Measurements from ENCODE around the gene PDIA5. TPM values are rescaled to one million over a fixed set of nuclear protein-coding genes. Genes with fewer than 3 reads are reported as not detected.

The PDIA5 gene
- total RNA-seq, 1 experiment from 2014 or later, result 41.5 TPM

DNA sequence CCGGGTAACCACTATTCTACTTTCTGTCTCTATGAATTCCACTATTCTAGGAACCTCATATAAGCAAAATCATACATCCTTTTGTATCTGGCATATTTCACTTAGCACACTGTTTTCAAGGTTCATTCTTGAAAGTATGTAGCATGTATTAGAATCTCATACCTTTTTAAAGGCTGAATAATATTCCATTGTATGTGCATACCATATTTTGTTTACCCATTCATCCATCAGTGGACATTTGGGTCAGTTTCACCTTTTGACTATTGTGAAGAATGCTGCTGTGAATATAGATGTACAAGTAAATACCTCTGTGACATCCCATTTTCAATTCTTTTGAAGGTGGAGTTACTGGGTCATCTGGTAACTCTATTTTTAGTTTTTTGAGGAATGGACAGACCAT lies 98.3 kb downstream of the PDIA5 start:
- CTCF ChIA-PET, result no interaction called here
- Mint-ChIP-seq H3K9me3 (peaks cover 23% of the 10 kb centered on the region), H3K27ac (no peak overlapping the region), H3K27me3 (ENCODE audit: low read depth) (no peaks in the 10 kb centered on the region), H3K36me3 (peaks cover 61% of the 10 kb centered on the region), H3K4me3 (no peak overlapping the region), H3K4me1 (no peaks in the 10 kb centered on the region)
- ATAC-seq (no peak), DNase-seq (ENCODE audit: low spot score) (no peak)
- POLR2A ChIA-PET, result no interaction called here
- TF ChIP-seq, protein P1, sequence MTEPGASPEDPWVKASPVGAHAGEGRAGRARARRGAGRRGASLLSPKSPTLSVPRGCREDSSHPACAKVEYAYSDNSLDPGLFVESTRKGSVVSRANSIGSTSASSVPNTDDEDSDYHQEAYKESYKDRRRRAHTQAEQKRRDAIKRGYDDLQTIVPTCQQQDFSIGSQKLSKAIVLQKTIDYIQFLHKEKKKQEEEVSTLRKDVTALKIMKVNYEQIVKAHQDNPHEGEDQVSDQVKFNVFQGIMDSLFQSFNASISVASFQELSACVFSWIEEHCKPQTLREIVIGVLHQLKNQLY (CRISPR knock-in tag; IDR thresholded peaks at IDR 0.05), result no peak
- TF ChIP-seq, protein P2, sequence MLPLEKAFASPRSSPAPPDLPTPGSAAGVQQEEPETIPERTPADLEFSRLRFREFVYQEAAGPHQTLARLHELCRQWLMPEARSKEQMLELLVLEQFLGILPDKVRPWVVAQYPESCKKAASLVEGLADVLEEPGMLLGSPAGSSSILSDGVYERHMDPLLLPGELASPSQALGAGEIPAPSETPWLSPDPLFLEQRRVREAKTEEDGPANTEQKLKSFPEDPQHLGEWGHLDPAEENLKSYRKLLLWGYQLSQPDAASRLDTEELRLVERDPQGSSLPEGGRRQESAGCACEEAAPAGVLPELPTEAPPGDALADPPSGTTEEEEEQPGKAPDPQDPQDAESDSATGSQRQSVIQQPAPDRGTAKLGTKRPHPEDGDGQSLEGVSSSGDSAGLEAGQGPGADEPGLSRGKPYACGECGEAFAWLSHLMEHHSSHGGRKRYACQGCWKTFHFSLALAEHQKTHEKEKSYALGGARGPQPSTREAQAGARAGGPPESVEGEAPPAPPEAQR (CRISPR knock-in tag; IDR thresholded peaks at IDR 0.05), result no peak
- no peak for TF ChIP-seq JAZF1 (CRISPR knock-in tag; IDR thresholded peaks at IDR 0.05)
- TF ChIP-seq, protein P3, sequence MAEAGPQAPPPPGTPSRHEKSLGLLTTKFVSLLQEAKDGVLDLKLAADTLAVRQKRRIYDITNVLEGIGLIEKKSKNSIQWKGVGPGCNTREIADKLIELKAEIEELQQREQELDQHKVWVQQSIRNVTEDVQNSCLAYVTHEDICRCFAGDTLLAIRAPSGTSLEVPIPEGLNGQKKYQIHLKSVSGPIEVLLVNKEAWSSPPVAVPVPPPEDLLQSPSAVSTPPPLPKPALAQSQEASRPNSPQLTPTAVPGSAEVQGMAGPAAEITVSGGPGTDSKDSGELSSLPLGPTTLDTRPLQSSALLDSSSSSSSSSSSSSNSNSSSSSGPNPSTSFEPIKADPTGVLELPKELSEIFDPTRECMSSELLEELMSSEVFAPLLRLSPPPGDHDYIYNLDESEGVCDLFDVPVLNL (CRISPR knock-in tag; IDR thresholded peaks at IDR 0.05; ENCODE audit: borderline replicate concordance, low read depth), result no peak
- no peak for TF ChIP-seq ATF1 (CRISPR knock-in tag; IDR thresholded peaks at IDR 0.05)
- TF ChIP-seq, protein P4, sequence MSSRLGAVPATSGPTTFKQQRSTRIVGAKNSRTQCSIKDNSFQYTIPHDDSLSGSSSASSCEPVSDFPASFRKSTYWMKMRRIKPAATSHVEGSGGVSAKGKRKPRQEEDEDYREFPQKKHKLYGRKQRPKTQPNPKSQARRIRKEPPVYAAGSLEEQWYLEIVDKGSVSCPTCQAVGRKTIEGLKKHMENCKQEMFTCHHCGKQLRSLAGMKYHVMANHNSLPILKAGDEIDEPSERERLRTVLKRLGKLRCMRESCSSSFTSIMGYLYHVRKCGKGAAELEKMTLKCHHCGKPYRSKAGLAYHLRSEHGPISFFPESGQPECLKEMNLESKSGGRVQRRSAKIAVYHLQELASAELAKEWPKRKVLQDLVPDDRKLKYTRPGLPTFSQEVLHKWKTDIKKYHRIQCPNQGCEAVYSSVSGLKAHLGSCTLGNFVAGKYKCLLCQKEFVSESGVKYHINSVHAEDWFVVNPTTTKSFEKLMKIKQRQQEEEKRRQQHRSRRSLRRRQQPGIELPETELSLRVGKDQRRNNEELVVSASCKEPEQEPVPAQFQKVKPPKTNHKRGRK (CRISPR knock-in tag; IDR thresholded peaks at IDR 0.05; ENCODE audit: borderline replicate concordance), result no peak

- no peak overlapping the region for H3K4me3 Mint-ChIP-seq
- H3K4me1 Mint-ChIP-seq, result no peaks in the 10 kb centered on the region
- peaks cover 23% of the 10 kb centered on the region for H3K9me3 Mint-ChIP-seq
- ChIA-PET CTCF (no interaction called here), POLR2A (no interaction called here)
- H3K27me3 Mint-ChIP-seq (ENCODE audit: low read depth), result no peaks in the 10 kb centered on the region
- H3K36me3 Mint-ChIP-seq, result peaks cover 47% of the 10 kb centered on the region
- ATAC-seq (no peak), DNase-seq (ENCODE audit: low spot score) (no peak)
- H3K27ac Mint-ChIP-seq, result no peak overlapping the region
- TF ChIP-seq ZNF671 (CRISPR knock-in tag; IDR thresholded peaks at IDR 0.05) (no peak), EMX1 (CRISPR knock-in tag; IDR thresholded peaks at IDR 0.05) (no peak), FOXJ3 (CRISPR knock-in tag; IDR thresholded peaks at IDR 0.05; ENCODE audit: borderline replicate concordance) (no peak), SMAD3 (CRISPR knock-in tag; IDR thresholded peaks at IDR 0.05; ENCODE audit: borderline replicate concordance) (no peak), MYBL2 (CRISPR knock-in tag; IDR thresholded peaks at IDR 0.05) (no peak), ZNF281 (CRISPR knock-in tag; IDR thresholded peaks at IDR 0.05) (no peak), STAT6 (CRISPR knock-in tag; conservative IDR thresholded peaks at IDR 0.05; ENCODE audit: low read depth) (no peak), ESRRA (CRISPR knock-in tag; IDR thresholded peaks at IDR 0.05; ENCODE audit: borderline replicate concordance) (no peak)
- TF ChIP-seq, protein P5, sequence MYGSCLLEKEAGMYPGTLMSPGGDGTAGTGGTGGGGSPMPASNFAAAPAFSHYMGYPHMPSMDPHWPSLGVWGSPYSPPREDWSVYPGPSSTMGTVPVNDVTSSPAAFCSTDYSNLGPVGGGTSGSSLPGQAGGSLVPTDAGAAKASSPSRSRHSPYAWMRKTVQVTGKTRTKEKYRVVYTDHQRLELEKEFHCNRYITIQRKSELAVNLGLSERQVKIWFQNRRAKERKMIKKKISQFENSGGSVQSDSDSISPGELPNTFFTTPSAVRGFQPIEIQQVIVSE (CRISPR knock-in tag; IDR thresholded peaks at IDR 0.05; ENCODE audit: borderline replicate concordance), result no peak
- TF ChIP-seq, protein P6, sequence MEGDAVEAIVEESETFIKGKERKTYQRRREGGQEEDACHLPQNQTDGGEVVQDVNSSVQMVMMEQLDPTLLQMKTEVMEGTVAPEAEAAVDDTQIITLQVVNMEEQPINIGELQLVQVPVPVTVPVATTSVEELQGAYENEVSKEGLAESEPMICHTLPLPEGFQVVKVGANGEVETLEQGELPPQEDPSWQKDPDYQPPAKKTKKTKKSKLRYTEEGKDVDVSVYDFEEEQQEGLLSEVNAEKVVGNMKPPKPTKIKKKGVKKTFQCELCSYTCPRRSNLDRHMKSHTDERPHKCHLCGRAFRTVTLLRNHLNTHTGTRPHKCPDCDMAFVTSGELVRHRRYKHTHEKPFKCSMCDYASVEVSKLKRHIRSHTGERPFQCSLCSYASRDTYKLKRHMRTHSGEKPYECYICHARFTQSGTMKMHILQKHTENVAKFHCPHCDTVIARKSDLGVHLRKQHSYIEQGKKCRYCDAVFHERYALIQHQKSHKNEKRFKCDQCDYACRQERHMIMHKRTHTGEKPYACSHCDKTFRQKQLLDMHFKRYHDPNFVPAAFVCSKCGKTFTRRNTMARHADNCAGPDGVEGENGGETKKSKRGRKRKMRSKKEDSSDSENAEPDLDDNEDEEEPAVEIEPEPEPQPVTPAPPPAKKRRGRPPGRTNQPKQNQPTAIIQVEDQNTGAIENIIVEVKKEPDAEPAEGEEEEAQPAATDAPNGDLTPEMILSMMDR (IDR thresholded peaks at IDR 0.05), result no peak
- TF ChIP-seq, protein P7, sequence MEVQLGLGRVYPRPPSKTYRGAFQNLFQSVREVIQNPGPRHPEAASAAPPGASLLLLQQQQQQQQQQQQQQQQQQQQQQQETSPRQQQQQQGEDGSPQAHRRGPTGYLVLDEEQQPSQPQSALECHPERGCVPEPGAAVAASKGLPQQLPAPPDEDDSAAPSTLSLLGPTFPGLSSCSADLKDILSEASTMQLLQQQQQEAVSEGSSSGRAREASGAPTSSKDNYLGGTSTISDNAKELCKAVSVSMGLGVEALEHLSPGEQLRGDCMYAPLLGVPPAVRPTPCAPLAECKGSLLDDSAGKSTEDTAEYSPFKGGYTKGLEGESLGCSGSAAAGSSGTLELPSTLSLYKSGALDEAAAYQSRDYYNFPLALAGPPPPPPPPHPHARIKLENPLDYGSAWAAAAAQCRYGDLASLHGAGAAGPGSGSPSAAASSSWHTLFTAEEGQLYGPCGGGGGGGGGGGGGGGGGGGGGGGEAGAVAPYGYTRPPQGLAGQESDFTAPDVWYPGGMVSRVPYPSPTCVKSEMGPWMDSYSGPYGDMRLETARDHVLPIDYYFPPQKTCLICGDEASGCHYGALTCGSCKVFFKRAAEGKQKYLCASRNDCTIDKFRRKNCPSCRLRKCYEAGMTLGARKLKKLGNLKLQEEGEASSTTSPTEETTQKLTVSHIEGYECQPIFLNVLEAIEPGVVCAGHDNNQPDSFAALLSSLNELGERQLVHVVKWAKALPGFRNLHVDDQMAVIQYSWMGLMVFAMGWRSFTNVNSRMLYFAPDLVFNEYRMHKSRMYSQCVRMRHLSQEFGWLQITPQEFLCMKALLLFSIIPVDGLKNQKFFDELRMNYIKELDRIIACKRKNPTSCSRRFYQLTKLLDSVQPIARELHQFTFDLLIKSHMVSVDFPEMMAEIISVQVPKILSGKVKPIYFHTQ (CRISPR knock-in tag; IDR thresholded peaks at IDR 0.05), result no peak
- TF ChIP-seq, protein P1 (CRISPR knock-in tag; IDR thresholded peaks at IDR 0.05), result no peak
Measured at GRCh38 chr3:123167686-123168085, 100.9 kb downstream of the PDIA5 start.

Measured in WTC11 (cell line).